IPS DF 6.9 (cell line): ENCODE results near the gene GPX6.

Source experiments
- DNase-seq: peaks from one replicate; pipeline ENCODE4 v3.0.0-alpha.2; 2013; ENCODE audit warnings: low read depth, low spot score
- H3K27ac ChIP-seq: one replicate; pipeline ENCODE4 v1.5.1; 2013; ENCODE audit warnings: low read length, control low read depth
- H3K27me3 ChIP-seq: 2 replicates; pipeline ENCODE4 v1.6.1; 2013; ENCODE audit warnings: mild to moderate bottlenecking, low read length; ENCODE audit not compliant: control insufficient read depth, insufficient read depth
- H3K36me3 ChIP-seq: 2 replicates; pipeline ENCODE4 v1.6.1; 2013; ENCODE audit warnings: low read length; ENCODE audit not compliant: control insufficient read depth, insufficient read depth
- H3K4me1 ChIP-seq: 2 replicates; pipeline ENCODE4 v1.6.1; 2013; ENCODE audit warnings: low read length; ENCODE audit not compliant: control insufficient read depth, insufficient read depth
- H3K4me3 ChIP-seq: 2 replicates; pipeline ENCODE4 v1.5.1; 2013; ENCODE audit warnings: mild to moderate bottlenecking, low read length
- H3K9me3 ChIP-seq: 2 replicates; pipeline ENCODE4 v1.6.1; 2013; ENCODE audit warnings: low read length, inconsistent platforms; ENCODE audit not compliant: control insufficient read depth, insufficient read depth
- whole genome bisulfite sequencing: extraction: QIAGEN DNeasy Blood & Tissue Kit; methylation state at CpG from one replicate; pipeline ENCODE4 v1.1.7; 2013; ENCODE audit warnings: mixed read lengths, missing lambda C conversion rate; ENCODE audit not compliant: insufficient read length, insufficient coverage; 5-methylcytosine and 5-hydroxymethylcytosine counted together

The GPX6 gene

DNA sequence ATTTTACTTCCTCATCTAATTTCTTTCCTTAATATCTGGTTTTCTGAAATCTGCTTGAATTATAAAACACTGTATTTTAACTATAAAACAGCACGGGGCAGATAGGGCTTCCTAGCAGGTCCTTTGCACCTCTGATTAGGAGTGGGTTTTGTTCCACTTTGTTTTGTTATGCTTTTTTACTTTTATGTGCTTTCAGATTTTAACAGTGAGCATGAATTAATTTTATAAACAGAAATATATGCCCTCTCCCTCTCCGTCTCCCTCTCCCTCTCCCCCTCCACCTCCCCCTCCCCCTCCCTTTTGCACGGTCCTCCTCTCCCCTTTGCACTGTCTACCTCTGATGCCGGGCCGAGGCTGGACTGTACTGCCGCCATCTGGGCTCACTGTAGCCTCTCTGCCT lies 14.3 kb downstream of the GPX6 start:
- no peak for DNase-seq
- no peak overlapping the region for H3K4me3 ChIP-seq
- H3K27ac ChIP-seq, result no peak overlapping the region
- no peaks in the 10 kb centered on the region for H3K4me1 ChIP-seq
- no peaks in the 10 kb centered on the region for H3K27me3 ChIP-seq
- WGBS, result no CpG with 5 or more reads among the region's 6 CpGs
- H3K9me3 ChIP-seq, result no peaks in the 10 kb centered on the region
- H3K36me3 ChIP-seq, result no peaks in the 10 kb centered on the region

GRCh38 chr6:28497893-28498292 lies 17.7 kb downstream of the GPX6 start:
- WGBS, result no CpG with 5 or more reads among the region's 3 CpGs
- no peaks in the 10 kb centered on the region for H3K27me3 ChIP-seq
- H3K27ac ChIP-seq, result no peak overlapping the region
- no peaks in the 10 kb centered on the region for H3K36me3 ChIP-seq
- DNase-seq, result no peak
- H3K4me3 ChIP-seq, result no peak overlapping the region
- no peaks in the 10 kb centered on the region for H3K9me3 ChIP-seq
- H3K4me1 ChIP-seq, result no peaks in the 10 kb centered on the region

DNA sequence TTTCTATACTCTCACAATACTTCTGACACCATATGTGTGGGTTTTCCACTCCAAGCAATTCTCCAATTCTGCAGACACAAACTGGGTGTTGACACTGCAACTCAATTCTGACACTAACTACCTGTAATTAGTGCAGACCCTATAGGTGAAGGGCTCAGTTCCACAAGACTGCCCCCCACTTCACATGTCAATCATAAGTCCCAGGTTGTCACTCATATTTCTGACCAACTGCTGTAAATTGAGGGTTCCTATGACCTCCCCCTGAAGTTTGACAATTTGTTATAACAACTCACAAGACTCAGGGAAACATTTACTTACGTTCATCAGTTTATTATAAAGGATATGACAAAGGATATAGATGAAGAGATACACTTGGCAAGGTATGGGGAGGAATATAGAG lies 18.3 kb downstream of the GPX6 start:
- Histone ChIP-seq H3K27me3 (no peaks in the 10 kb centered on the region), H3K36me3 (no peaks in the 10 kb centered on the region), H3K27ac (no peak overlapping the region), H3K4me1 (no peaks in the 10 kb centered on the region), H3K9me3 (no peaks in the 10 kb centered on the region), H3K4me3 (no peak overlapping the region)
- DNase-seq, result no peak
- WGBS, result no CpG with 5 or more reads among the region's 1 CpG

DNA sequence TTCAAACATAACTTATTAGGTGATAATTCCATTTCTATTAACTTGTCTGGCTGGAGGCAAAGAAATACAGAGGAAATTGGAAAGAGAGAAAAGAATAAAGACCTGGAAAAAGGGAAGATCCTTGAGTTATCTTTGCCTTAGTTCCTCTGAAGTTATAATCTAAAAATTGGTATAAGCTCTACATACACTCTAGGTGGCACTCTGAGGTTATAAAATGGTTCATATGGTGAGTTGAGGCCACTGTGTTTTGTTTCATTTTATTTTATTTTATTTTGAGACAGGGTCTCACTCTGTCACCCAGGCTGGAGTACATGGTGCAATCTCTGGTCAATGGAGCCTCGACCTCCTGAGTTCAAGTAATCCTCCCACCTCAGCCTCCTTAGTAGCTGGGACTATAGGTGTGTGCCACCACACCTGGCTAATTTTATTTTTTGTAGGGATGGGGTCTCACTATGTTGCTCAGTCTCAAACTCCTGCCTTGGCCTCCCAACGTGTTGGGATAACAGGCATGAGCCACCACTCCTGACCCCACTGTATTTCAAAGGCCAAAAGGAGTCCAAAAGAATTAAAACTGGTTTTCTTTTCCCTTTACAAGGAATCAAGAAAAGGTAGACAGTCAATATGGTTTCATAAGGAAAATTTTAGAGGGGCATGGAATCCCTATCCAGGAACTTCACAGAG lies 19.4 kb downstream of the GPX6 start:
- H3K36me3 ChIP-seq, result no peaks in the 10 kb centered on the region
- H3K27ac ChIP-seq, result no peak overlapping the region
- WGBS, result no CpG with 5 or more reads among the region's 2 CpGs
- DNase-seq, result no peak
- no peaks in the 10 kb centered on the region for H3K4me1 ChIP-seq
- no peak overlapping the region for H3K4me3 ChIP-seq
- no peaks in the 10 kb centered on the region for H3K9me3 ChIP-seq
- H3K27me3 ChIP-seq, result no peaks in the 10 kb centered on the region

GRCh38 chr6:28491984-28492317 lies 23.6 kb downstream of the GPX6 start:
- Histone ChIP-seq H3K27ac (no peak overlapping the region), H3K27me3 (no peaks in the 10 kb centered on the region), H3K4me1 (no peaks in the 10 kb centered on the region), H3K36me3 (no peaks in the 10 kb centered on the region), H3K4me3 (no peak overlapping the region), H3K9me3 (no peaks in the 10 kb centered on the region)
- no CpG with 5 or more reads among the region's 3 CpGs for WGBS
- DNase-seq, result no peak

DNA sequence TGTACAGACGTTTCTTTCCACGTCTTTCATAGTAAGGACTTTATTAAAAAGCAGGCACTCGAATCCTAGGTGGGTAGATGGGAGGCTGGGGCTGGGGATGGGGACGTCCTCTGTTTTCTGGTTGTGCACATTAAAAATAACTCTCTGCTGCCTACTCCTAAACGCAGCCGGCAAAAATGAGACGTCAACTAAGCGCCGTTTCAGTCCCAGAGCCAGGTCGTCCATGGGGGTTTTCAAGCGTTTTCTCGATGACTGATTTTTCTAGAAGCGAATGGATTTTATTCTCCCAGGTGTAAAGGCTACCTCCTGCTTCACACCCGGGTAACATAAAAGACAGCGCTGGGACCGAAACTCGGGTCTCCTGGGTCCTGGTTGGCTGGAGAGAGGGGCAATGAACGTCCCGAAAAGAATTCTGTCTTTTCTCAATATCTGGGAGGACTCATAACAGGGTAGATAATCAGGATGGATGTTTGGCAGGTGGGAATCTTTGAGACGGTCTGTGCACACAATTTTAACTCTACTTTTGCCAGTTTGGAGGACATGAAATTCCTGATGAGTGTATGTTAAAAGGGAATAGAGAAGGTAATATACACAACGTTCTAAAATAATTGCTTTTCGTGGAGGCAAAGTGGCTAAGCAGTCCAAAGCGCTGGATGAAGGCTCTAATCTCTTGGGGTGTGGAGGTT lies 25.2 kb downstream of the GPX6 start:
- H3K27me3 ChIP-seq, result no peaks in the 10 kb centered on the region
- H3K4me3 ChIP-seq, result peak overlapping the region; percentile 54; the same call in 1 of the 2 replicates
- no peaks in the 10 kb centered on the region for H3K9me3 ChIP-seq
- H3K4me1 ChIP-seq, result no peaks in the 10 kb centered on the region
- no CpG with 5 or more reads among the region's 23 CpGs for whole genome bisulfite sequencing
- DNase-seq, result no peak
- H3K27ac ChIP-seq, result no peak overlapping the region
- H3K36me3 ChIP-seq, result no peaks in the 10 kb centered on the region

DNA sequence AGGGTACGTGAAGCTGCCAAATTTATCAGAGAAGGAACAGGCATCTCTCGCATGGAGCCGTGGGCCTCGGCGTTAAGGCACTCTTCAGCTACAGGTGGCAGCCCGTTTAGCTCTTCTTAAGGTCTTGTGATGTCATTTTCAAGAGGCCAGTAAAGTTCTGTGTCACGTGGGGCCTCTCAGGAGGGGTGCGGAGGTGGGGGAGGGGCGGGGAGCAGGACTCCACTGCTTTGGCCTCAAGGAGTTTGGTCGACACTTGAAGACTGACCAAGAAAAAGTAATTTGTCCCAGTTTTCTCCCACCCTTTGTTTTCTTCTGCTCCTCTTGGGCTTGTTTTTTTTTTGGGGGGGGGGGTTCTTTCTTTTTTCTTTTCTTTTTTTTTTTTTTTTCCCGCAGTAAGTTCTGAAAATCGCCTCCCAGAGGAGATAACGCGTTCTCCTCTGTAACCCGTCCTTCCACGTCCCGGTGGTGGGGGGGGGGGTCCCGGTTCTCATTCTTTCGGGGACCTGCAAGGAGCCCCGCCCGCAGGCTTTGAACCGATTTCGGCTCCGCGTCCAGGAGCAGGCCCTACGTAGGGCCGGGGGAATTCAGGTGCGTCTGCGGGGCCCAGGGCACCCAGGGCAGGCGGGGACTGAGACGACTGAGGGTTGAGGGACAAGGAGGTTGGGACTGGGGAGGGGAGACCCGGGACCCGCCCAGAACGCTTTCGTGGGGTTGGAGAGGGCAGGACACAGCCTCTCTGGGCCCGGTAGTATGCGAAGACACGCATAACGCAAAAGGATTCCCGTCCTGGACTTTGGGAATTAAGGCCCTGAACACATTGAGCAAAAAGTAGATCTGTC lies 26.0 kb downstream of the GPX6 start:
- DNase-seq, result peak; percentile 77
- Histone ChIP-seq H3K9me3 (no peaks in the 10 kb centered on the region), H3K4me3 (peak overlapping the region; percentile 54; the same call in 1 of the 2 replicates), H3K27me3 (no peaks in the 10 kb centered on the region), H3K36me3 (no peaks in the 10 kb centered on the region), H3K4me1 (no peaks in the 10 kb centered on the region), H3K27ac (no peak overlapping the region)
- no CpG with 5 or more reads among the region's 40 CpGs for WGBS

GRCh38 chr6:28488916-28489365 lies 26.7 kb downstream of the GPX6 start:
- peak overlapping the region; percentile 54; the same call in 1 of the 2 replicates for H3K4me3 ChIP-seq
- H3K27ac ChIP-seq, result no peak overlapping the region
- H3K36me3 ChIP-seq, result no peaks in the 10 kb centered on the region
- no CpG with 5 or more reads among the region's 14 CpGs for WGBS
- no peaks in the 10 kb centered on the region for H3K27me3 ChIP-seq
- H3K9me3 ChIP-seq, result no peaks in the 10 kb centered on the region
- no peaks in the 10 kb centered on the region for H3K4me1 ChIP-seq
- DNase-seq, result peak; percentile 55

DNA sequence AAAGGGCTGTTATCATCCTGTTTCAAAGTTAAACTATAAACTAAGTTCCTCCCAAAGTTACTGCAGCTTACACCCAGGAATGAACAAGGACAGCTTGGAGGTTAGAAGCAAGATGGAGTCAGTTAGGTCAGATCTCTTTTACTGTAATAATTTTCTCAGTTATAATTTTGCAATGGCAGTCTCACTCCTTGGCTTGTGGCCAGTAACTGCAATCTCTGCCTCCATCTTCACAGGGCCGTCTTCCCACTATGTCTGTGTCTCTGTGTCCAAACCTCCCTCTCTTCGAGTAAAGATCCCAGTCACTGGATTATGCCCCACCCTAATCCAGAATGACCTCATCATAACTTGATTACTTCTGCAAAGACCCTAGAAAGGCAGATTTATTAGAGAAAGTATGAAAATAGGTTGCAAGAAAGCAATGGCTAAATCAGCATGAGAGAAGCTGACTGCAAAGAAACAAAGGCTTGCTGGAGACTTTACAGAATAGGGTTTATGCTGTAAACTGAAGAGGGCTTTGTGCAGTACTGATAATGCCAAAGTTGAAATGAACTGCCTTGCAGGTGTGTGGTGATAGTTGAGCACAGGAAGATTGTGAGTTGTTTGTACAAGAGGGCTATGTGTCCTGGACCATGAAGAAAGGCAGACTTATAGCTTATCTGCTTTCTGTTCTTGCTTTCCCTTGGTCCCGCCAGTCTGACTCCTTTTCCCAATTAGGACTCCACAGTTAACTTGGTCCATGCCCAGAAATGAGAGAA lies 28.4 kb downstream of the GPX6 start:
- DNase-seq, result no peak
- WGBS, result no CpG with 5 or more reads among the region's 3 CpGs

DNA sequence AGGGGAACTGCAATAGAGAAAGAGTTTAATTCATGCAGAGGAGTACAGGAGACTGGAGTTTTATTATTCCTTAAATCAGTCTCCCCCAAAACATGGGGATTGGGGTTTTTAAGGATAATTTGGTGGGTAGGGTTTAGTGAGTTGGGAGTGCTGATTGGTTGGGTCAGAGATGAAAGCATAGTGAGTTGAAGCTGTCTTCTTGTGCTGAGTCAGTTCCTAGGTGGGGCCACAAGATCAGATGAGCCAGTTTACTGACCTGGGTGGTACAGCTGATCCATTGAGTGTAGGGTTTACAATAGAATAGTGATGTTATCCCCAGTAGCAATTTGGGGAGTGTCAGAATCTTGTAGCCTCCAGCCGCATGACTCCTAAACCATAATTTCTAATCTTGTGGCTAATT lies 29.1 kb downstream of the GPX6 start:
- WGBS, result no CpG with 5 or more reads among the region's 1 CpG
- no peaks in the 10 kb centered on the region for H3K4me1 ChIP-seq
- no peaks in the 10 kb centered on the region for H3K9me3 ChIP-seq
- H3K4me3 ChIP-seq, result no peak overlapping the region
- no peaks in the 10 kb centered on the region for H3K36me3 ChIP-seq
- no peak overlapping the region for H3K27ac ChIP-seq
- no peak for DNase-seq
- no peaks in the 10 kb centered on the region for H3K27me3 ChIP-seq

More for the DNA sequence above, 28.4 kb downstream of the GPX6 start:
- H3K27me3 ChIP-seq, result no peaks in the 10 kb centered on the region
- no peaks in the 10 kb centered on the region for H3K9me3 ChIP-seq
- no peaks in the 10 kb centered on the region for H3K36me3 ChIP-seq
- H3K4me3 ChIP-seq, result no peak overlapping the region
- H3K27ac ChIP-seq, result no peak overlapping the region
- no peaks in the 10 kb centered on the region for H3K4me1 ChIP-seq
